HEK293 (cell line): ENCODE data around the gene FRMD8.

Experiments used
- CTCF ChIA-PET: fragments of 350-600 bp; formaldehyde crosslinking; extraction: SDS; loops from one replicate; lab custom pipeline; 2021; ENCODE audit warnings: antibody characterized with exemption; lab: Yijun Ruan, JAX
- POLR2A ChIA-PET: fragments of 300-600 bp; formaldehyde crosslinking; extraction: SDS; loops from one replicate; lab custom pipeline; 2020; ENCODE audit warnings: antibody characterized with exemption, inconsistent platforms; lab: Yijun Ruan, JAX
- H3K27ac ChIP-seq: fragments of 200-500 bp; sonication (Bioruptor generic); 2 replicates; pipeline ENCODE4 v1.5.1; 2014; ENCODE audit warnings: low read depth, low read length, control low read depth, inconsistent platforms; ENCODE audit errors: extremely low read depth
- H3K36me3 ChIP-seq, 2 experiments: fragments of 200-500 bp in 1 of 2; sonication (Bioruptor generic) in 1 of 2; 1 replicate in 1 of 2; 2 replicates in 1 of 2; pipeline ENCODE4 v1.5.1; 2014 to 2017; ENCODE audit warnings: inconsistent platforms in 2 of 2, low read length in 2 of 2; ENCODE audit not compliant: control insufficient read depth in 2 of 2, insufficient read depth in 1 of 2
- H3K4me1 ChIP-seq: fragments of 200-500 bp; sonication (Bioruptor generic); 2 replicates; pipeline ENCODE4 v1.5.1; 2014; ENCODE audit warnings: mild to moderate bottlenecking, low read length, inconsistent platforms; ENCODE audit not compliant: control insufficient read depth, insufficient read depth
- H3K4me3 ChIP-seq: 2 replicates; pipeline ENCODE4 v1.5.1; 2011; ENCODE audit warnings: low read depth, mild to moderate bottlenecking, control low read depth, low read length, moderate library complexity
- H3K9me3 ChIP-seq: fragments of 200-500 bp; sonication (Bioruptor generic); 2 replicates; pipeline ENCODE4 v1.5.1; 2014; ENCODE audit warnings: low read depth, low read length, inconsistent platforms; ENCODE audit not compliant: control insufficient read depth, insufficient read depth
- BCL11B ChIP-seq: fragments of 450-650 bp; formaldehyde crosslinking; IDR thresholded peaks from 2 replicates; pipeline ENCODE4 v1.5.1; 2016; ENCODE audit warnings: low read depth, missing biosample characterization, missing genetic modification characterization
- BCL6B ChIP-seq: fragments of 450-650 bp; formaldehyde crosslinking; IDR thresholded peaks from 2 replicates; pipeline ENCODE4 v1.5.1; 2017; ENCODE audit warnings: missing biosample characterization, missing genetic modification characterization
- GLIS1 ChIP-seq: fragments of 450-650 bp; formaldehyde crosslinking; IDR thresholded peaks from 2 replicates; pipeline ENCODE4 v1.5.1; 2016; ENCODE audit warnings: missing biosample characterization, missing genetic modification characterization
- HOXD13 ChIP-seq: sonication (generic); formaldehyde crosslinking; IDR thresholded peaks from 2 replicates; pipeline ENCODE4 v1.8.0; 2022; ENCODE audit warnings: missing genetic modification reagents, borderline replicate concordance
- PRDM1 ChIP-seq: fragments of 450-650 bp; formaldehyde crosslinking; IDR thresholded peaks from 2 replicates; pipeline ENCODE4; 2016; ENCODE audit warnings: missing biosample characterization, missing genetic modification characterization
- REPIN1 ChIP-seq: fragments of 450-650 bp; formaldehyde crosslinking; IDR thresholded peaks from 2 replicates; pipeline ENCODE4 v1.5.1; 2017; ENCODE audit warnings: missing biosample characterization, missing genetic modification characterization, low read depth
- SCRT2 ChIP-seq: fragments of 450-650 bp; formaldehyde crosslinking; IDR thresholded peaks from 2 replicates; pipeline ENCODE4 v1.5.1; 2016; ENCODE audit warnings: missing biosample characterization, missing genetic modification characterization
- ZNF140 ChIP-seq: fragments of 450-650 bp; formaldehyde crosslinking; IDR thresholded peaks from 2 replicates; pipeline ENCODE4 v1.5.1; 2016; ENCODE audit warnings: missing biosample characterization, missing genetic modification characterization
- ZNF184 ChIP-seq: fragments of 450-650 bp; IDR thresholded peaks from 2 replicates; pipeline ENCODE4 v1.5.1; 2018; ENCODE audit warnings: missing biosample characterization, mild to moderate bottlenecking, missing genetic modification characterization
- ZNF548 ChIP-seq: fragments of 450-650 bp; formaldehyde crosslinking; IDR thresholded peaks from 2 replicates; pipeline ENCODE4 v1.5.1; 2016; ENCODE audit warnings: missing biosample characterization, missing genetic modification characterization
- ZNF600 ChIP-seq: fragments of 450-650 bp; formaldehyde crosslinking; IDR thresholded peaks from 2 replicates; pipeline ENCODE4 v1.5.1; 2016; ENCODE audit warnings: missing biosample characterization, missing genetic modification characterization
- ZNF660 ChIP-seq: fragments of 450-650 bp; IDR thresholded peaks from 2 replicates; pipeline ENCODE4 v1.5.1; 2018; ENCODE audit warnings: missing biosample characterization, mild to moderate bottlenecking, missing genetic modification characterization
- ZNF670 ChIP-seq: fragments of 450-650 bp; formaldehyde crosslinking; IDR thresholded peaks from 2 replicates; pipeline ENCODE4 v1.5.1; 2016; ENCODE audit warnings: missing biosample characterization, missing genetic modification characterization, low read depth
- ZNF707 ChIP-seq: fragments of 450-650 bp; formaldehyde crosslinking; IDR thresholded peaks from 2 replicates; pipeline ENCODE4 v1.5.1; 2016; ENCODE audit warnings: missing biosample characterization, missing genetic modification characterization
- TF ChIP-seq, protein P1 (sequence below): fragments of 450-650 bp; formaldehyde crosslinking; IDR thresholded peaks from 2 replicates; pipeline ENCODE4 v1.5.1; 2016; ENCODE audit warnings: missing biosample characterization, missing genetic modification characterization, low read depth

The FRMD8 gene

GRCh38 chr11:65356394-65356972 is 30.0 kb upstream of the FRMD8 start (continued):
- TF ChIP-seq, protein P1, sequence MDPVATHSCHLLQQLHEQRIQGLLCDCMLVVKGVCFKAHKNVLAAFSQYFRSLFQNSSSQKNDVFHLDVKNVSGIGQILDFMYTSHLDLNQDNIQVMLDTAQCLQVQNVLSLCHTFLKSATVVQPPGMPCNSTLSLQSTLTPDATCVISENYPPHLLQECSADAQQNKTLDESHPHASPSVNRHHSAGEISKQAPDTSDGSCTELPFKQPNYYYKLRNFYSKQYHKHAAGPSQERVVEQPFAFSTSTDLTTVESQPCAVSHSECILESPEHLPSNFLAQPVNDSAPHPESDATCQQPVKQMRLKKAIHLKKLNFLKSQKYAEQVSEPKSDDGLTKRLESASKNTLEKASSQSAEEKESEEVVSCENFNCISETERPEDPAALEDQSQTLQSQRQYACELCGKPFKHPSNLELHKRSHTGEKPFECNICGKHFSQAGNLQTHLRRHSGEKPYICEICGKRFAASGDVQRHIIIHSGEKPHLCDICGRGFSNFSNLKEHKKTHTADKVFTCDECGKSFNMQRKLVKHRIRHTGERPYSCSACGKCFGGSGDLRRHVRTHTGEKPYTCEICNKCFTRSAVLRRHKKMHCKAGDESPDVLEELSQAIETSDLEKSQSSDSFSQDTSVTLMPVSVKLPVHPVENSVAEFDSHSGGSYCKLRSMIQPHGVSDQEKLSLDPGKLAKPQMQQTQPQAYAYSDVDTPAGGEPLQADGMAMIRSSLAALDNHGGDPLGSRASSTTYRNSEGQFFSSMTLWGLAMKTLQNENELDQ (tag by site-specific recombination), result no peak
- peak; percentile 54; the same call in 1 of the 2 replicates for TF ChIP-seq SCRT2 (tag by site-specific recombination)

- CTCF ChIA-PET, result interaction anchor here (0.6 to 1.4 kb wide), 2 partner anchors 58 to 156 kb away, joined by 4 to 5 read pairs; no protein-coding TSS in a partner anchor
- POLR2A ChIA-PET, result interaction anchor here (0.7 to 2.2 kb wide), 5 partner anchors 23 to 142 kb away, joined by 3 to 8 read pairs (median 4); partner anchors contain the start of genes DPF2, MALAT1 and NEAT1
These were observed 28.5 kb upstream of the FRMD8 start for GRCh38 chr11:65357856-65358356.

GRCh38 chr11:65362320-65362931 is 24.0 kb upstream of the FRMD8 start:
- POLR2A ChIA-PET, result interaction anchor here (0.6 to 1.9 kb wide), 3 partner anchors 60 to 87 kb away, joined by 3 to 9 read pairs (median 4); partner anchors contain the start of gene NEAT1
- no peaks in the 10 kb centered on the region for H3K4me1 ChIP-seq
- no peak overlapping the region for H3K4me3 ChIP-seq
- no peaks in the 10 kb centered on the region for H3K36me3 ChIP-seq
- no peaks in the 10 kb centered on the region for H3K9me3 ChIP-seq
- CTCF ChIA-PET, result interaction anchor here (0.9 to 2.0 kb wide), 4 partner anchors 9 to 106 kb away, joined by 3 to 4 read pairs (median 4); partner anchors contain the start of gene CDC42EP2
- no peak overlapping the region for H3K27ac ChIP-seq
- 0 out of 2 replicates have a peak, but pooled peaks have one; percentile 33 for TF ChIP-seq PRDM1 (tag by site-specific recombination)
- no peak for TF ChIP-seq ZNF670 (tag by site-specific recombination)
- TF ChIP-seq, all 188 proteins: peak for 1

More at GRCh38 chr11:65357856-65358356, 28.5 kb upstream of the FRMD8 start:
- H3K4me1 ChIP-seq, result no peaks in the 10 kb centered on the region
- no peak overlapping the region for H3K4me3 ChIP-seq
- no peak for TF ChIP-seq BCL6B (tag by site-specific recombination)
- TF ChIP-seq ZNF660, result no peak
- no peak for TF ChIP-seq ZNF707 (tag by site-specific recombination)
- TF ChIP-seq, protein P1 (tag by site-specific recombination), result no peak
- no peak for TF ChIP-seq ZNF548 (tag by site-specific recombination)
- TF ChIP-seq GLIS1 (tag by site-specific recombination), result peak; percentile 1; the same call in 1 of the 2 replicates
- TF ChIP-seq ZNF184, result no peak
- TF ChIP-seq HOXD13 (CRISPR knock-in tag), result no peak
- TF ChIP-seq BCL11B (tag by site-specific recombination), result no peak
- peak; percentile 81 for TF ChIP-seq ZNF600 (tag by site-specific recombination)
- TF ChIP-seq ZNF140 (tag by site-specific recombination), result 0 out of 2 replicates have a peak, but pooled peaks have one; percentile 16
- TF ChIP-seq REPIN1 (tag by site-specific recombination), result no peak
- no peaks in the 10 kb centered on the region for H3K36me3 ChIP-seq
- no peak overlapping the region for H3K27ac ChIP-seq
- no peaks in the 10 kb centered on the region for H3K9me3 ChIP-seq
